ENCODE data around the gene WDFY3.

The WDFY3 gene

DNA sequence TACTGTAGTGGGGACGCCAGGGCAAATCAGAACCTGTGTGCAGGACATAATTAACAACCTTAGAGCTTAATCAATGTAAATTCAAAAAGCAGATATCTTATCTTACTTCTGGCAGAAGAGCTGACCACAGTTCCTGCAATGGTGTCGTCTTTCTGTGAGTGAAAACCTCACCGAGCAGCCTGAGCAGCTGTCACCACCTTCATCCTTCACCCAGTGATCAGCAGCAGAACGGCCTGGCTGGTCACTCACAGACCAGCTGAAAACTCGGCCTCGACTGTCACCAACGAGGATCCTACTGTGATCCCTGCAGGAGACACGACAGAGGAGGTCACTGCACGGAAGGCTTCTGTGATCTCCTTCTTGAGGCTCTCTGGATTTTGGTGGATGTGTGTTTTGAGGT lies 289.4 kb downstream of the WDFY3 start:
- no peak overlapping the region for H3K9ac ChIP-seq
- H4K20me1 ChIP-seq (ENCODE audit: insufficient read depth): no peaks in the 10 kb centered on the region
- no peaks in the 10 kb centered on the region for H3K79me2 ChIP-seq (ENCODE audit: insufficient read depth, low read depth)
- TF ChIP-seq, protein P1, sequence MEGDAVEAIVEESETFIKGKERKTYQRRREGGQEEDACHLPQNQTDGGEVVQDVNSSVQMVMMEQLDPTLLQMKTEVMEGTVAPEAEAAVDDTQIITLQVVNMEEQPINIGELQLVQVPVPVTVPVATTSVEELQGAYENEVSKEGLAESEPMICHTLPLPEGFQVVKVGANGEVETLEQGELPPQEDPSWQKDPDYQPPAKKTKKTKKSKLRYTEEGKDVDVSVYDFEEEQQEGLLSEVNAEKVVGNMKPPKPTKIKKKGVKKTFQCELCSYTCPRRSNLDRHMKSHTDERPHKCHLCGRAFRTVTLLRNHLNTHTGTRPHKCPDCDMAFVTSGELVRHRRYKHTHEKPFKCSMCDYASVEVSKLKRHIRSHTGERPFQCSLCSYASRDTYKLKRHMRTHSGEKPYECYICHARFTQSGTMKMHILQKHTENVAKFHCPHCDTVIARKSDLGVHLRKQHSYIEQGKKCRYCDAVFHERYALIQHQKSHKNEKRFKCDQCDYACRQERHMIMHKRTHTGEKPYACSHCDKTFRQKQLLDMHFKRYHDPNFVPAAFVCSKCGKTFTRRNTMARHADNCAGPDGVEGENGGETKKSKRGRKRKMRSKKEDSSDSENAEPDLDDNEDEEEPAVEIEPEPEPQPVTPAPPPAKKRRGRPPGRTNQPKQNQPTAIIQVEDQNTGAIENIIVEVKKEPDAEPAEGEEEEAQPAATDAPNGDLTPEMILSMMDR (conservative IDR thresholded peaks at IDR 0.05; ENCODE audit: low read depth, low read length): no peak
- no peaks in the 10 kb centered on the region for H3K27me3 ChIP-seq (ENCODE audit: insufficient read depth, low read depth)
- no peak overlapping the region for H3K4me2 ChIP-seq
- no peak overlapping the region for H2AFZ ChIP-seq (ENCODE audit: low read depth)
- no peak overlapping the region for H3K4me3 ChIP-seq (IDR thresholded peaks at IDR 0.05; ENCODE audit: insufficient read depth, low read depth, low read length)
- peaks cover 6% of the 10 kb centered on the region for H3K4me1 ChIP-seq (ENCODE audit: low read depth, poor library complexity, severe bottlenecking)
- H3K27ac ChIP-seq: no peak overlapping the region
- H3K36me3 ChIP-seq (ENCODE audit: insufficient read depth): peaks cover 3% of the 10 kb centered on the region; the same call in 1 of the 2 replicates

DNA sequence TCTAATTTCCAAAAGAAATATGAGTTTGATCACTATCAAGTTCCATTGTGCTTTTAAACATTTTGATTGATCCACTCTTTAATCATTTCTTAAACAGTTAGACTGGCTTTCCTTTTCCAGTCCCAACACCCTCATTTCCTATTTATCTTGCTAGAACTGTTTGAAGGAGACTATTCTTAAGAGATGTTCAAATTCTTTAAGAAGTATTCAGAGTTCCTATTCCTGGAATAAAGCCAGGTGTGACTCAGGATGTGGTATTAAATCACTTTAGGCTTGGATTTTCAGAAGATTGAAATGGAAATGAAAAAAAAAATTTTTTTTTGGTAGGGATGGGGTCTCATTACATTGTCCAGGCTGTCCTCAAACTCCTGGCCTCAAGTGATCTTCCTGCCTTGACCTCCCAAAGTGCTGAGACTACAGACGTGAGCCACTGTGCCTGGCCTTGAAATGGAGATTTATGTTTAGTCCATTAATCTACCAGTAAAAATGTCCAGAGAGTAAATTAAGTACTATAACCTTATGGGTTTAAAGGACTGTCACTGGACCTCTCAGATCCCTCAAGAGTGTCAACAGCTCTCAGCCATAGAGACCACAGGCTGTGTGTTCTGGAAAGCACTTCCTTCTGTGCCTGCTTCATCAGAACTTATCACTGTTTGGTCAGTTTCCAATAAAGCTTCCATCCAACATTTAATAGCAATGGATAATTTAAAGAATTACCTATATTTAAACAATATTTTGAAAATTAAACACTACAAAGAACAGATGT lies 292.8 kb downstream of the WDFY3 start:
- no peak overlapping the region for H3K4me2 ChIP-seq

DNA sequence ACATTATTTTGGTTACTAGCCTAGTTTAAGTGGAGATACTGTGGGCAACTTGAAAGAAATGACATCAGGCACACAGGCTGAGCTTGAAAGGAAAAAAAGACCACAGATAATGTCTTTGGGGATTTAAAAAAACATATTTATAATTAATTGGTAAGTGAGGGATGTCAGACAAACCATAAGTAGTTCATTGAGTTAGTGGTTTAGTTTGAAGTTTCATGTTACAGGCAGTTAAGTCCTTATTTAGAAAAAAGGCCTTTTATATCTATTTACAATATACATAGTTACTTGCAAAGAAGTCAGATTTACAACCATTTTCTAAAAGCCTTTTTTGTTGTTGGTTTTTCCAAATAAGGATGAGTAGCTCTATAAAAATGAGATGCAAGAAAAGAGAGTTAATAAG lies 294.3 kb downstream of the WDFY3 start:
- Histone ChIP-seq H3K4me1 (ENCODE audit: low read depth, poor library complexity, severe bottlenecking) (no peaks in the 10 kb centered on the region), H3K36me3 (ENCODE audit: insufficient read depth) (no peaks in the 10 kb centered on the region), H3K9ac (no peak overlapping the region), H3K27ac (no peak overlapping the region), H3K27me3 (ENCODE audit: insufficient read depth, low read depth) (no peaks in the 10 kb centered on the region), H3K79me2 (ENCODE audit: insufficient read depth, low read depth) (no peaks in the 10 kb centered on the region), H4K20me1 (ENCODE audit: insufficient read depth) (no peaks in the 10 kb centered on the region), H3K4me3 (IDR thresholded peaks at IDR 0.05; ENCODE audit: insufficient read depth, low read depth, low read length) (no peak overlapping the region), H3K4me2 (no peak overlapping the region), H2AFZ (ENCODE audit: low read depth) (no peak overlapping the region)
- TF ChIP-seq, protein P1 (conservative IDR thresholded peaks at IDR 0.05; ENCODE audit: low read depth, low read length): no peak

More for the DNA sequence above, 292.8 kb downstream of the WDFY3 start:
- H3K27ac ChIP-seq: no peak overlapping the region
- H3K9ac ChIP-seq: no peak overlapping the region
- H3K79me2 ChIP-seq (ENCODE audit: insufficient read depth, low read depth): no peaks in the 10 kb centered on the region
- H4K20me1 ChIP-seq (ENCODE audit: insufficient read depth): no peaks in the 10 kb centered on the region
- no peaks in the 10 kb centered on the region for H3K4me1 ChIP-seq (ENCODE audit: low read depth, poor library complexity, severe bottlenecking)
- no peak overlapping the region for H3K4me3 ChIP-seq (IDR thresholded peaks at IDR 0.05; ENCODE audit: insufficient read depth, low read depth, low read length)
- H3K27me3 ChIP-seq (ENCODE audit: insufficient read depth, low read depth): no peaks in the 10 kb centered on the region
- no peak overlapping the region for H2AFZ ChIP-seq (ENCODE audit: low read depth)
- TF ChIP-seq, protein P1 (conservative IDR thresholded peaks at IDR 0.05; ENCODE audit: low read depth, low read length): no peak
- peaks cover 2% of the 10 kb centered on the region; the same call in 1 of the 2 replicates for H3K36me3 ChIP-seq (ENCODE audit: insufficient read depth)

DNA sequence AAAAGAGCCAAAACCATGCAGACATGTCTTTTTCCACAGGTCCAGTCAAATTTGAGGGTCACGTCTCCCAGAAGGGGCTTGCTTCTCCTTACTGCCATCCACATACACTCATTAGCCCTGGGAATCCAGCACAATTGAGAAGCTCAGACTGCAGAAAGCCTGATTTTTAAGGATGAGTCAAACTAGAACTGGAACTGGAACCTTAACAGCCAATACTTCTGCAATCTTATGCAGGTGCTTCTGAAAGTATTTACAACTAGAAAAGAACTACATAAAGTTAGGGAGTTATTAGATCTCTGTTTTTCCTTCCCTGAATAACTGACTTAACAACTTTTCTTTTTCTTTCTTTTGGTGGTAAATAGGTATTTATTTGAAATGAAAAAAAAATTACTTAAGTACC lies 297.3 kb downstream of the WDFY3 start:
- Histone ChIP-seq H3K4me3 (IDR thresholded peaks at IDR 0.05; ENCODE audit: insufficient read depth, low read depth, low read length) (no peak overlapping the region), H3K27me3 (ENCODE audit: insufficient read depth, low read depth) (no peaks in the 10 kb centered on the region), H3K9ac (no peak overlapping the region), H3K79me2 (ENCODE audit: insufficient read depth, low read depth) (no peaks in the 10 kb centered on the region), H2AFZ (ENCODE audit: low read depth) (no peak overlapping the region), H3K36me3 (ENCODE audit: insufficient read depth) (no peaks in the 10 kb centered on the region), H3K27ac (no peak overlapping the region), H3K4me2 (no peak overlapping the region), H4K20me1 (ENCODE audit: insufficient read depth) (no peaks in the 10 kb centered on the region), H3K4me1 (ENCODE audit: low read depth, poor library complexity, severe bottlenecking) (no peaks in the 10 kb centered on the region)
- TF ChIP-seq, protein P1 (conservative IDR thresholded peaks at IDR 0.05; ENCODE audit: low read depth, low read length): no peak

All from KMS-11 (cell line).